Measurements from ENCODE around the gene CDH20. TPM values are rescaled to one million over a fixed set of nuclear protein-coding genes. Genes with fewer than 3 reads are reported as not detected.

The CDH20 gene
- not detected for total RNA-seq

GRCh38 chr18:61333271-61333745 lies at the start of gene CDH20:
Gene CDH20 (plus strand): TSS chr18:61333430.
- no peaks in the 10 kb centered on the region for H3K27me3 ChIP-seq
- H3K4me3 ChIP-seq: peak within 1 kb of the TSS; percentile 16 to 22
- TF ChIP-seq POLR2AphosphoS5 (IDR thresholded peaks at IDR 0.05; ENCODE audit: insufficient read depth in 1 of 2, low read depth in 1 of 2) (no peak), POLR2A (IDR thresholded peaks at IDR 0.05) (no peak), CTCF (IDR thresholded peaks at IDR 0.05) (no peak)
- intact Hi-C loops (cut with DNase I): no loop called here
- H3K9me3 ChIP-seq: no peaks in the 10 kb centered on the region
- peaks cover 16% of the 10 kb centered on the region for H3K4me1 ChIP-seq
- DNase-seq (ENCODE audit: extremely low spot score in 2 of 2): no peak
- no peak within 1 kb of the TSS for H3K27ac ChIP-seq
- H3K36me3 ChIP-seq: no peaks in the 10 kb centered on the region

- Histone ChIP-seq H3K4me1 (no peaks in the 10 kb centered on the region), H3K9me3 (no peaks in the 10 kb centered on the region), H3K36me3 (no peaks in the 10 kb centered on the region), H3K27me3 (no peaks in the 10 kb centered on the region), H3K4me3 (no peak overlapping the region), H3K27ac (no peak overlapping the region)
- intact Hi-C loops (cut with DNase I): no loop called here
- no peak for TF ChIP-seq CTCF (IDR thresholded peaks at IDR 0.05)
- TF ChIP-seq POLR2A (IDR thresholded peaks at IDR 0.05): no peak
- no peak for TF ChIP-seq POLR2AphosphoS5 (IDR thresholded peaks at IDR 0.05; ENCODE audit: insufficient read depth in 1 of 2, low read depth in 1 of 2)
- no peak for DNase-seq (ENCODE audit: extremely low spot score in 2 of 2)
These were observed 49.2 kb upstream of the CDH20 start for GRCh38 chr18:61284039-61284438.

GRCh38 chr18:61285777-61286176 lies 47.5 kb upstream of the CDH20 start:
- no peaks in the 10 kb centered on the region for H3K36me3 ChIP-seq
- no peak overlapping the region for H3K4me3 ChIP-seq
- H3K9me3 ChIP-seq: no peaks in the 10 kb centered on the region
- intact Hi-C loops (cut with DNase I): no loop called here
- H3K4me1 ChIP-seq: no peaks in the 10 kb centered on the region
- TF ChIP-seq POLR2A (IDR thresholded peaks at IDR 0.05) (no peak), CTCF (IDR thresholded peaks at IDR 0.05) (no peak), POLR2AphosphoS5 (IDR thresholded peaks at IDR 0.05; ENCODE audit: insufficient read depth in 1 of 2, low read depth in 1 of 2) (no peak)
- DNase-seq (ENCODE audit: extremely low spot score in 2 of 2): no peak
- no peaks in the 10 kb centered on the region for H3K27me3 ChIP-seq
- no peak overlapping the region for H3K27ac ChIP-seq

GRCh38 chr18:61286867-61287266 lies 46.4 kb upstream of the CDH20 start:
- intact Hi-C loops (cut with DNase I): no loop called here
- Histone ChIP-seq H3K36me3 (no peaks in the 10 kb centered on the region), H3K27ac (no peak overlapping the region), H3K4me1 (no peaks in the 10 kb centered on the region), H3K4me3 (no peak overlapping the region), H3K27me3 (no peaks in the 10 kb centered on the region), H3K9me3 (no peaks in the 10 kb centered on the region)
- no peak for TF ChIP-seq POLR2AphosphoS5 (IDR thresholded peaks at IDR 0.05; ENCODE audit: insufficient read depth in 1 of 2, low read depth in 1 of 2)
- TF ChIP-seq CTCF (IDR thresholded peaks at IDR 0.05): no peak
- no peak for TF ChIP-seq POLR2A (IDR thresholded peaks at IDR 0.05)
- no peak for DNase-seq (ENCODE audit: extremely low spot score in 2 of 2)

- Histone ChIP-seq H3K4me1 (no peaks in the 10 kb centered on the region), H3K27me3 (no peaks in the 10 kb centered on the region), H3K4me3 (no peak overlapping the region), H3K36me3 (no peaks in the 10 kb centered on the region), H3K9me3 (no peaks in the 10 kb centered on the region), H3K27ac (no peak overlapping the region)
- intact Hi-C loops (cut with DNase I): no loop called here
- TF ChIP-seq POLR2AphosphoS5 (IDR thresholded peaks at IDR 0.05; ENCODE audit: insufficient read depth in 1 of 2, low read depth in 1 of 2) (no peak), CTCF (IDR thresholded peaks at IDR 0.05) (no peak)
- no peak for DNase-seq (ENCODE audit: extremely low spot score in 2 of 2)
These were observed 42.6 kb upstream of the CDH20 start for GRCh38 chr18:61290616-61291015.

Measured in vagina (tissue), 2 donors.